ENCODE data around the gene IKZF3. TPM values are rescaled to one million over a fixed set of nuclear protein-coding genes. Genes with fewer than 3 reads are reported as not detected.

IKZF3 gene
- total and polyA plus RNA-seq, 2 donors from 2014 or later = 0.09 to 10.2 TPM

DNA sequence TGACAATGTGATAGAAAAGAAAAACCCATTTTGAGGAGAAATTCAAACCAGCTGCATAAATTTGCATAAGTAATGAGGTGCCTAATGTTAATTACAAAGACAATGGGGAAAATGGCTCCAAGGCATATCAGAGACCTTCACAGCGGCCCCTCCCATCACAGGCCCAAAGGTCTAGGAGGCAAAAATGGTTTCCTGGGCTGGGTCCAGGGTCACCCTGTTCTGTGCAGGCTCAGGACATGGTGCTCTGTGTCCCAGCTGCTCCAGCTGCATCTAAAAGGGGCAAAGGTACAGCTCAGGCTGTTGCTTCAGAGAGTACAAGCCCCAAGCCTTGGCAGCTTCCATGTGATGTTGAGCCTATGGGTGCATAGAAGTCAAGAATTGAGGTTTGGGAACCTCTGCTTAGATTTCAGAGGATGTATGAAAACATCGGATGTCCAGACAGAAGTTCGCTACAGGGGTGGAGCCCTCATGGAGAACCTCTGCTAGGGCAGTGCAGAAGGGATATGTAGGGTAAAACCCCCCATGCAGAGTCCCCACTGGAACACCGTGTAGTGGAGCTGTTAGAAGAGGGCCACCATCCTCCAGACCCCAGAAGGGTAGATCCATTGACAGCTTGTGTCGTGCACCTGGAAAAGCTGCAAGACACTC lies 40.6 kb downstream of the IKZF3 start:
- no peaks in the 10 kb centered on the region for H3K36me3 ChIP-seq (ENCODE audit: control insufficient read depth in 2 of 3, insufficient read depth in 3 of 3, low read length in 3 of 3)

GRCh38 chr17:39822051-39822451 lies 42.1 kb downstream of the IKZF3 start:
- Histone ChIP-seq H3K9ac (ENCODE audit: low read length in 3 of 3) (no peak overlapping the region), H3K36me3 (ENCODE audit: control insufficient read depth in 2 of 3, insufficient read depth in 3 of 3, low read length in 3 of 3) (no peaks in the 10 kb centered on the region), H3K27ac (ENCODE audit: low read depth in 2 of 2, low read length in 2 of 2) (no peak overlapping the region), H3K9me3 (ENCODE audit: control insufficient read depth in 2 of 3, insufficient read depth in 1 of 3, low read length in 3 of 3) (peaks cover 0 to 9% (median 0%) of the 10 kb centered on the region in 3 donors), H3K27me3 (ENCODE audit: control insufficient read depth, insufficient read depth, low read length) (no peaks in the 10 kb centered on the region), H3K4me3 (ENCODE audit: low read length in 3 of 3) (no peak overlapping the region), H3K4me1 (ENCODE audit: control insufficient read depth in 2 of 3, insufficient read depth in 2 of 3, low read depth in 1 of 3, low read length in 3 of 3) (no peaks in the 10 kb centered on the region)
- no peak for DNase-seq
- no peak for TF ChIP-seq CTCF (IDR thresholded peaks at IDR 0.05; ENCODE audit: borderline replicate concordance, extremely low read depth, insufficient read depth)
- intact Hi-C loops (cut with DNase I) = no loop called here
- no peak for FAIRE-seq

More for the DNA sequence above, 40.6 kb downstream of the IKZF3 start:
- intact Hi-C loops (cut with DNase I) = no loop called here
- no peak for DNase-seq
- peaks cover 0 to 4% (median 0%) of the 10 kb centered on the region in 3 donors for H3K4me1 ChIP-seq (ENCODE audit: control insufficient read depth in 2 of 3, insufficient read depth in 2 of 3, low read depth in 1 of 3, low read length in 3 of 3)
- no peak overlapping the region for H3K4me3 ChIP-seq (ENCODE audit: low read length in 3 of 3)
- no peak for TF ChIP-seq CTCF (IDR thresholded peaks at IDR 0.05; ENCODE audit: borderline replicate concordance, extremely low read depth, insufficient read depth)
- H3K27me3 ChIP-seq (ENCODE audit: control insufficient read depth, insufficient read depth, low read length) = no peaks in the 10 kb centered on the region
- H3K9ac ChIP-seq (ENCODE audit: low read length in 3 of 3) = no peak overlapping the region
- no peak for FAIRE-seq
- H3K27ac ChIP-seq (ENCODE audit: low read depth in 2 of 2, low read length in 2 of 2) = no peak overlapping the region
- H3K9me3 ChIP-seq (ENCODE audit: control insufficient read depth in 2 of 3, insufficient read depth in 1 of 3, low read length in 3 of 3) = peaks cover 0 to 9% (median 0%) of the 10 kb centered on the region in 3 donors

DNA sequence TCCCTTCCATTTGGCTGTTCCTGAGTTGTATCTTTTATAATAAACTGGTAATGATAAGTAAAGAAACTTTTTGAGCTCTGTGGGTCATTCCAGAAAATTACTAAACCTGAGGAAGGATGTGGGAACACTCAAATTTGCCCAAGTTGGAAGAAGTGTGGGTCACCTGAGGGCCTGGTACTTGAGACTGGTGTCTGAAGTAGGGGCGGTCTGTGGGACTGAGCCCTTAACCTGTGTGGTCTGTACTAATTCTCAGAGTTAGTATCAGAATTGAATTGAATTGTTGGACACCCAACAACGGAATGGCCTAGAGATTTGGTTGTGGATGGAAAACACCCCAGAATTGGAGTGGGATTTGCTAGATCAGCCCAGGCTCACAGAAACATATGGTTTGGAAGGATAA lies 43.1 kb downstream of the IKZF3 start:
- no peak overlapping the region for H3K4me3 ChIP-seq (ENCODE audit: low read length in 3 of 3)
- H3K36me3 ChIP-seq (ENCODE audit: control insufficient read depth in 2 of 3, insufficient read depth in 3 of 3, low read length in 3 of 3) = no peaks in the 10 kb centered on the region
- intact Hi-C loops (cut with DNase I) = no loop called here
- H3K27me3 ChIP-seq (ENCODE audit: control insufficient read depth, insufficient read depth, low read length) = no peaks in the 10 kb centered on the region
- TF ChIP-seq CTCF (IDR thresholded peaks at IDR 0.05; ENCODE audit: borderline replicate concordance, extremely low read depth, insufficient read depth) = no peak
- H3K27ac ChIP-seq (ENCODE audit: low read depth in 2 of 2, low read length in 2 of 2) = no peak overlapping the region
- FAIRE-seq = no peak
- peaks cover 0 to 9% (median 0%) of the 10 kb centered on the region in 3 donors for H3K9me3 ChIP-seq (ENCODE audit: control insufficient read depth in 2 of 3, insufficient read depth in 1 of 3, low read length in 3 of 3)
- H3K4me1 ChIP-seq (ENCODE audit: control insufficient read depth in 2 of 3, insufficient read depth in 2 of 3, low read depth in 1 of 3, low read length in 3 of 3) = no peaks in the 10 kb centered on the region
- DNase-seq = no peak
- no peak overlapping the region for H3K9ac ChIP-seq (ENCODE audit: low read length in 3 of 3)

DNA sequence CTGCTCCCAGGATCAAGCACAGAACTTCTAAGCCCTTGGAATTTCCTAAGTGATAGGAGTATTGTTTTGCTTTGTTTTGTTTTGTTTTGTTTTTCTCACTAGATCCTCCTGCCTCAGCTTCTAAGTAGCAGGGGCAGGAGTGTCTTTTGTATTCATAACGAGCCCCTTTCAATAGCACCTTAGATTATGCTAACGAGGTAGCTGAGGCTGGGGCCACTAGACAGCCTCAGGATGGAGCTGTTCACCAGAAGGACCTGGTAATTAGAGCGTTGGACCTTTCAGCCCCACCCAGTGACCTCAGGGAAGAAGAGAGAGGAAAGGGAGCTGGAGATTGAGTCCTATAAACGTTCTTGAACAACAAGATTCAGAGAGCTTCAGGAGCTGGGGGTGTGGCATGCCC lies 43.6 kb downstream of the IKZF3 start:
- DNase-seq = no peak
- Histone ChIP-seq H3K36me3 (ENCODE audit: control insufficient read depth in 2 of 3, insufficient read depth in 3 of 3, low read length in 3 of 3) (no peaks in the 10 kb centered on the region), H3K27me3 (ENCODE audit: control insufficient read depth, insufficient read depth, low read length) (no peaks in the 10 kb centered on the region), H3K9ac (ENCODE audit: low read length in 3 of 3) (no peak overlapping the region), H3K4me1 (ENCODE audit: control insufficient read depth in 2 of 3, insufficient read depth in 2 of 3, low read depth in 1 of 3, low read length in 3 of 3) (no peaks in the 10 kb centered on the region), H3K4me3 (ENCODE audit: low read length in 3 of 3) (no peak overlapping the region), H3K27ac (ENCODE audit: low read depth in 2 of 2, low read length in 2 of 2) (no peak overlapping the region), H3K9me3 (ENCODE audit: control insufficient read depth in 2 of 3, insufficient read depth in 1 of 3, low read length in 3 of 3) (peaks cover 0 to 9% (median 0%) of the 10 kb centered on the region in 3 donors)
- FAIRE-seq = no peak
- TF ChIP-seq CTCF (IDR thresholded peaks at IDR 0.05; ENCODE audit: borderline replicate concordance, extremely low read depth, insufficient read depth) = no peak
- intact Hi-C loops (cut with DNase I) = no loop called here

Measured in kidney (tissue), 14 donors.